ENCODE data around the gene MNAT1. TPM values are rescaled to one million over a fixed set of nuclear protein-coding genes. Genes with fewer than 3 reads are reported as not detected.
"Not testable (repeated sequence)": the region's sequence is repeated elsewhere in the genome, so short reads cannot be mapped to it uniquely, and the experiment has no call there.

MNAT1 gene
- total RNA-seq, 1 donor from 2014 or later = 31.8 TPM

GRCh38 chr14:60803871-60804270 lies 69.3 kb downstream of the MNAT1 start:
- no peak for DNase-seq (ENCODE audit: low spot score)

- no peak for DNase-seq (ENCODE audit: low spot score)
Observed at GRCh38 chr14:60805841-60806430, 71.4 kb downstream of the MNAT1 start.

GRCh38 chr14:60807247-60807646 lies 72.7 kb downstream of the MNAT1 start:
- no peak for DNase-seq (ENCODE audit: low spot score)

- DNase-seq (ENCODE audit: low spot score) = no peak
Observed at GRCh38 chr14:60807971-60808370, 73.4 kb downstream of the MNAT1 start.

GRCh38 chr14:60812987-60813386 lies 78.4 kb downstream of the MNAT1 start:
- no peak for DNase-seq (ENCODE audit: low spot score)

GRCh38 chr14:60815371-60815770 lies 80.8 kb downstream of the MNAT1 start:
- no peak for DNase-seq (ENCODE audit: low spot score)

GRCh38 chr14:60817113-60817512 lies 82.6 kb downstream of the MNAT1 start:
- no peak for DNase-seq (ENCODE audit: low spot score)

- no peak for DNase-seq (ENCODE audit: low spot score)
Observed at GRCh38 chr14:60819575-60819974, 85.0 kb downstream of the MNAT1 start.

GRCh38 chr14:60838601-60839000 lies 104.0 kb downstream of the MNAT1 start:
- DNase-seq (ENCODE audit: low spot score) = no peak

- DNase-seq (ENCODE audit: low spot score) = no peak
Observed at GRCh38 chr14:60839057-60839456, 104.5 kb downstream of the MNAT1 start.

GRCh38 chr14:60839657-60840056 lies 105.1 kb downstream of the MNAT1 start:
- DNase-seq (ENCODE audit: low spot score) = no peak

GRCh38 chr14:60840313-60840712 lies 105.8 kb downstream of the MNAT1 start:
- no peak for DNase-seq (ENCODE audit: low spot score)

GRCh38 chr14:60845523-60845922 lies 111.0 kb downstream of the MNAT1 start:
- no peak for DNase-seq (ENCODE audit: low spot score)

- DNase-seq (ENCODE audit: low spot score) = no peak
Observed at GRCh38 chr14:60848066-60848465, 113.5 kb downstream of the MNAT1 start.

GRCh38 chr14:60851692-60852091 lies 117.1 kb downstream of the MNAT1 start:
- DNase-seq (ENCODE audit: low spot score) = not testable (repeated sequence)

GRCh38 chr14:60856111-60856510 lies 121.5 kb downstream of the MNAT1 start:
- no peak for DNase-seq (ENCODE audit: low spot score)

- DNase-seq (ENCODE audit: low spot score) = no peak
Observed at GRCh38 chr14:60859525-60859924, 125.0 kb downstream of the MNAT1 start.

- DNase-seq (ENCODE audit: low spot score) = no peak
Observed at GRCh38 chr14:60861545-60862140, 127.1 kb downstream of the MNAT1 start.

GRCh38 chr14:60862283-60862682 lies 127.7 kb downstream of the MNAT1 start:
- DNase-seq (ENCODE audit: low spot score) = no peak

- DNase-seq (ENCODE audit: low spot score) = no peak
Observed at GRCh38 chr14:60863249-60863648, 128.7 kb downstream of the MNAT1 start.

- no peak for DNase-seq (ENCODE audit: low spot score)
Observed at GRCh38 chr14:60865378-60866127, 131.0 kb downstream of the MNAT1 start.

GRCh38 chr14:60867503-60868172 lies 133.1 kb downstream of the MNAT1 start:
- DNase-seq (ENCODE audit: low spot score) = no peak

Measured in mesenteric fat pad (tissue), 1 donor.